WI38 (cell line): ENCODE data around the gene KCNE1.

ENCODE experiments used
- H3K4me3 ChIP-seq: 2 replicates; pipeline ENCODE4 v1.5.1; 2011; ENCODE audit warnings: low read depth, mild to moderate bottlenecking, control low read depth, low read length
- CTCF ChIP-seq: IDR thresholded peaks from 2 replicates; pipeline ENCODE4 v1.5.1; 2012; ENCODE audit warnings: low read depth, mild to moderate bottlenecking, control low read depth, low read length

KCNE1 gene

GRCh38 chr21:34520281-34520680, 8.3 kb upstream of the KCNE1 start:
- TF ChIP-seq CTCF, result no peak
- no peak overlapping the region for H3K4me3 ChIP-seq

- no peak overlapping the region for H3K4me3 ChIP-seq
- TF ChIP-seq CTCF, result no peak
Measured at GRCh38 chr21:34519694-34520093, 7.7 kb upstream of the KCNE1 start.

GRCh38 chr21:34519016-34519415, 7.0 kb upstream of the KCNE1 start:
- no peak overlapping the region for H3K4me3 ChIP-seq
- TF ChIP-seq CTCF, result no peak

- no peak for TF ChIP-seq CTCF
- H3K4me3 ChIP-seq, result no peak overlapping the region
Measured at GRCh38 chr21:34518301-34518700, 6.3 kb upstream of the KCNE1 start.

- TF ChIP-seq CTCF, result no peak
- no peak overlapping the region for H3K4me3 ChIP-seq
Measured at GRCh38 chr21:34517491-34518245, 5.7 kb upstream of the KCNE1 start.

- TF ChIP-seq CTCF, result no peak
Measured at GRCh38 chr21:34517039-34517438, 5.0 kb upstream of the KCNE1 start.

GRCh38 chr21:34514576-34515115, 2.6 kb upstream of the KCNE1 start:
- TF ChIP-seq CTCF, result no peak
- no peak overlapping the region for H3K4me3 ChIP-seq

More at GRCh38 chr21:34517039-34517438, 5.0 kb upstream of the KCNE1 start:
- no peak overlapping the region for H3K4me3 ChIP-seq
